Skin of body (tissue), 2 donors: ENCODE results near the gene SPECC1L. TPM values are rescaled to one million over a fixed set of nuclear protein-coding genes. Genes with fewer than 3 reads are reported as not detected.

Source experiments
- DNase-seq: peaks from one replicate; lab custom pipeline; 2025; lab: John Stamatoyannopoulos, UW
- total RNA-seq: library from RNA; depleted of rRNA; stranded (reverse); fragments of >200 nt; gene quantifications from one replicate; pipeline ENCODE4 v1.2.3, GENCODE V29; 2014

SPECC1L gene
- total RNA-seq, 1 donor from 2014 or later: 28.8 TPM

- no peak for DNase-seq
Measured at GRCh38 chr22:24359452-24360120, 89.0 kb downstream of the SPECC1L start.

- no peak for DNase-seq
Measured at GRCh38 chr22:24361976-24362646, 91.5 kb downstream of the SPECC1L start.

GRCh38 chr22:24363243-24363642 is 92.6 kb downstream of the SPECC1L start:
- DNase-seq: no peak

GRCh38 chr22:24366701-24367100 is 96.1 kb downstream of the SPECC1L start:
- no peak for DNase-seq

GRCh38 chr22:24367841-24368240 is 97.2 kb downstream of the SPECC1L start:
- DNase-seq: no peak

- no peak for DNase-seq
Measured at GRCh38 chr22:24370401-24370800, 99.8 kb downstream of the SPECC1L start.

- DNase-seq: no peak
Measured at GRCh38 chr22:24376002-24376401, 105.4 kb downstream of the SPECC1L start.

- DNase-seq: no peak
Measured at GRCh38 chr22:24376586-24376985, 106.0 kb downstream of the SPECC1L start.

- DNase-seq: no peak
Measured at GRCh38 chr22:24379536-24379935, 108.9 kb downstream of the SPECC1L start.

GRCh38 chr22:24380220-24380904 is 109.7 kb downstream of the SPECC1L start:
- no peak for DNase-seq

GRCh38 chr22:24380905-24381230 is 110.2 kb downstream of the SPECC1L start:
- DNase-seq: no peak

- DNase-seq: no peak
Measured at GRCh38 chr22:24383061-24383460, 112.4 kb downstream of the SPECC1L start.

- DNase-seq: no peak
Measured at GRCh38 chr22:24384131-24384530, 113.5 kb downstream of the SPECC1L start.

- DNase-seq: no peak
Measured at GRCh38 chr22:24386937-24387471, 116.4 kb downstream of the SPECC1L start.

- DNase-seq: no peak
Measured at GRCh38 chr22:24389680-24390079, 119.0 kb downstream of the SPECC1L start.

- DNase-seq: no peak
Measured at GRCh38 chr22:24390156-24390555, 119.5 kb downstream of the SPECC1L start.

GRCh38 chr22:24390576-24390975 is 119.9 kb downstream of the SPECC1L start:
- DNase-seq: peak; percentile 36

- DNase-seq: no peak
Measured at GRCh38 chr22:24391836-24392217, 121.2 kb downstream of the SPECC1L start.

GRCh38 chr22:24392218-24392931 is 121.7 kb downstream of the SPECC1L start:
- DNase-seq: no peak

GRCh38 chr22:24393012-24393559 is 122.5 kb downstream of the SPECC1L start:
- DNase-seq: no peak

- no peak for DNase-seq
Measured at GRCh38 chr22:24393848-24394247, 123.2 kb downstream of the SPECC1L start.

GRCh38 chr22:24394254-24394653 is 123.6 kb downstream of the SPECC1L start:
- no peak for DNase-seq
